Stimulated activated naive CD8-positive, alpha-beta T cell treated with anti-CD3 and anti-CD28 coated beads, Interleukin-15, Interleukin-2, amounts not matched to agents 100 U/mL and 50 U/mL, for 24 hours (primary cell): ENCODE results near the gene SMURF2.

Source experiments
- ATAC-seq: fragments of 150-1000 bp; cut with Tn5 transposase; one replicate; pipeline ENCODE4 v1.10.0; 2021
- DNase-seq: peaks from one replicate; pipeline ENCODE4 v3.0.0; 2021

Gene SMURF2

GRCh38 chr17:64538508-64539130 is 123.5 kb downstream of the SMURF2 start:
- no peak for ATAC-seq
- DNase-seq: no peak

- DNase-seq (no peak), ATAC-seq (no peak)
Observed at GRCh38 chr17:64537488-64537887, 124.6 kb downstream of the SMURF2 start.

GRCh38 chr17:64536913-64537312 is 125.2 kb downstream of the SMURF2 start:
- DNase-seq: no peak
- no peak for ATAC-seq

- ATAC-seq: no peak
- DNase-seq: no peak
Observed at GRCh38 chr17:64535357-64535756, 126.8 kb downstream of the SMURF2 start.

- ATAC-seq: no peak
- DNase-seq: no peak
Observed at GRCh38 chr17:64534187-64534586, 127.9 kb downstream of the SMURF2 start.

- ATAC-seq (no peak), DNase-seq (no peak)
Observed at GRCh38 chr17:64533784-64534183, 128.3 kb downstream of the SMURF2 start.

GRCh38 chr17:64532409-64532808 is 129.7 kb downstream of the SMURF2 start:
- ATAC-seq: no peak
- DNase-seq: no peak

GRCh38 chr17:64531955-64532371 is 130.1 kb downstream of the SMURF2 start:
- ATAC-seq (no peak), DNase-seq (no peak)

GRCh38 chr17:64529221-64529620 is 132.9 kb downstream of the SMURF2 start:
- no peak for ATAC-seq
- DNase-seq: no peak

- ATAC-seq: no peak
- no peak for DNase-seq
Observed at GRCh38 chr17:64527914-64528313, 134.2 kb downstream of the SMURF2 start.

- no peak for ATAC-seq
- no peak for DNase-seq
Observed at GRCh38 chr17:64520359-64520758, 141.7 kb downstream of the SMURF2 start.

- no peak for DNase-seq
- ATAC-seq: no peak
Observed at GRCh38 chr17:64519601-64520000, 142.5 kb downstream of the SMURF2 start.

- ATAC-seq: no peak
- DNase-seq: no peak
Observed at GRCh38 chr17:64515829-64516228, 146.3 kb downstream of the SMURF2 start.

- DNase-seq: no peak
- ATAC-seq: no peak
Observed at GRCh38 chr17:64515419-64515818, 146.7 kb downstream of the SMURF2 start.

- ATAC-seq: no peak
Observed at GRCh38 chr17:64509179-64509578, 152.9 kb downstream of the SMURF2 start.

GRCh38 chr17:64508683-64509082 is 153.4 kb downstream of the SMURF2 start:
- DNase-seq (no peak), ATAC-seq (no peak)

More at GRCh38 chr17:64509179-64509578, 152.9 kb downstream of the SMURF2 start:
- DNase-seq: no peak

GRCh38 chr17:64507413-64507782 is 154.7 kb downstream of the SMURF2 start:
- ATAC-seq (peak; percentile 37), DNase-seq (peak; percentile 38)

- peak; percentile 77 for ATAC-seq
- peak; percentile 96 for DNase-seq
Observed at GRCh38 chr17:64506576-64507412, 155.3 kb downstream of the SMURF2 start, which contains the start of gene CEP95. Gene CEP95, plus strand, starts transcription at chr17:64506977. Its CDS starts 121 bp downstream, at chr17:64507098.

- no peak for ATAC-seq
- peak; percentile 98 for DNase-seq
Observed at GRCh38 chr17:64506201-64506575, 155.9 kb downstream of the SMURF2 start, which contains the start of gene DDX5. Gene DDX5, minus strand, starts transcription at chr17:64506289. Its CDS starts 170 bp downstream, at chr17:64506119.

- ATAC-seq (peak; percentile 25), DNase-seq (peak; percentile 82)
Observed at GRCh38 chr17:64505340-64506200, 156.5 kb downstream of the SMURF2 start.

- DNase-seq (no peak), ATAC-seq (no peak)
Observed at GRCh38 chr17:64504769-64505339, 157.3 kb downstream of the SMURF2 start.
